OCI-M1 (cell line): ENCODE data around the gene ARFGEF2.
A peak's percentile ranks its signal among the peaks of the same experiment; 100 is the strongest.

Experiments
- DNase-seq: peaks from one replicate; lab custom pipeline; 2025; lab: John Stamatoyannopoulos, UW

ARFGEF2 gene

DNA sequence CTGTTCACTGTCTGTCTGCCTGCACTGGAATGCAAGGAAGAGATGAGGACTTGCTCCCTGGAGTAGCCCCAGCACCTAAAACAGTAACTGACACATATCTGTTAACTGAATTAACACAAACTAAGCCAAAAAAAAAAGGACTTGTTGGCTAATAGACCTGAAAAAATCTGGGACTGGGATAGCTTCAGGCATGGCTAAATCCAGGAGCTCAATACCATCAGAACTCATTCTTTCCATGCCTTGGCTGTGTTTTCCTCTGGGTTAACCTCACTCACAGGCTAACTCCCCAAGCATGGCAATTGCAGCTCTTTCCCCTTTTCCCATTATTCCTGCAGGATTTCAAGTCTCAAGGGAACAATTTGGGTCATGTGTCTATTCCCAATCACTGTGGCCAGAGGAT lies 21.6 kb upstream of the ARFGEF2 start:
- no peak for DNase-seq

DNA sequence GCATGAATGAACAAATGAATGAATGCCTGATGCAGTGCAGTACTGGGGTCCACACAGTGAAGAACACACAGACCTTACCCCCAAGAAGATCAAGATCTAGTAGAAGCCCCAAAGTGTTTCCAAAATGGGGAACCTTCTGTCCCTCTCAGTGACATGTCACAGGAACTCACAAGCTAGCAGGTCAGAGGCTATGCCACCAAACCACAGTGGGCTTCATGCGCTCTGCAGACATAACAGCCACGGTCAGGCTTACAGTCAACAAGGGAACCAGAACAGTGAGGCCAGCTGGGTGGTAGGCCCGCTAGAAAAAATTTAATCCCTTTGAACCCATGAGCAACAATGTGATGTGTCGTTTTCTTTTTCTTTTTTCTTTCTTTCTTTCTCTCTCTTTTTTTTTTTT lies 20.2 kb upstream of the ARFGEF2 start:
- peak; percentile 18 for DNase-seq

DNA sequence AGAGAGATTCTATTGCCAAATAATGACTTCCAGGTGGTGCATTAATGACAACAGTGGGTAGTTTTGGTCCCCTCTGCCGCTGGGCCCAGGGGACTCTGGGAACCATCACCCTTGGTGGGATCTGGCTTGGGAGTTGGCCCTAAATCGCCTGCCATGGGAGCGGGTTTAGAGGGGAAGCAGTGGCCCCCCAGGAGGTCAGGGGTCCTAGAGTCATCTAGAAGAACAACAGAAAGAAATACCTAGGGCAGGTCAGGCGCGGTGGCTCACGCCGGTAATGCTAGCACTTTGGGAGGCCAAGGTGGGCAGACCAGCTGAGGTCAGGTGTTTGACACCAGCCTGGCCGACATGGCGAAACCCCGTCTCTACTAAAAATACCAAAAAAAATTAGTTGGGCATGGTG lies 17.8 kb upstream of the ARFGEF2 start:
- no peak for DNase-seq

DNA sequence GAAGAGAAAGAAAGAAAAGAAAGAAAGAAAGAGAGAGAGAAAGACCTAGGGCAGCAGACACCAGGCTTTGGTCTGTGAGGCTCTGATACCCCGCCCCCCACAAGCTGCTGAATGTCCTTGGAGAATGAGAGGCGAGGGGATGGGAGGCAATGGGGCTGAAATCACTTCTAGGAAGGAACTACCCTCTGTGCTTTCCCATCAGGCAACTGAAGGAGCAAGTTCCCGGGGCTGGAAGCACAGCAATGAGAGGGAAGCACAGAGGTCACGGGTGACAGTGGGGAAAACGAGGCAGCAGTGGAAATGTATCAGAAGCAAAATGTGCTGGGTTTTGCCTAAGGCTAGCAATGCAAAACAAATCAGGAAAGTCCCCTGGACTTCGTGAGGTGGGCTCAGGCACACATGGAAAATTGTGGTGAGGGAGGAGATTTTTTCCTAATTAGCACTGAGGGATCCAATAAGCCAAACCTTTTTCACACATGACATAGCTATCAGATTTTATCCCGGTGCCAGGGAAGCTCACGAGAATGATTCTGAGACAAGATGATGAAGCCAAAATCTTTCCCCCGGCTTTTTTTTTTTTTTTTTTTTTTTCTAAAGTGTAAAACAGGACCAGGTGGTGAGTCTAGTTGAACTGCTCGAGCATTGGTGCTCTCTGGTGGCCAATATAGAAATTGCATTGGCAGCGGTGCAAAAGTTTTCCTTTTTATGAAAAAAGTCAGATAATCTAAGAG lies 16.8 kb upstream of the ARFGEF2 start:
- DNase-seq, result peak; percentile 86

DNA sequence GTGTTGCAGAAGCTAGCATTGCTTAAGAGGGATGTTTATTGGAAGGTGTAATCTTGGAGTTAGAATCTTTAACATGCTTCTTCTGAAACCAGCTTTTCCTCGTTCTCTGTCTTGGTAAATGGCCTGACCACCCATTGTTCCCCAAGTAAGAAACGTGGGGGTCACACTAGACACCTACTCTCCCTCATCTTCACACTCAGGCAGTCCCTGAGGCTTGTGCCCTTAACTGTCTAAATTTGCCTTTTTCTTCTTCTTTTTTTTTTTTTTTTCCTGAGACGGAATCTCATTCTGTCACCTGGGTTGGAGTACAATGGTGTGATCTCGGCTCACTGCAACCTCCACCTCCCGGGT lies 16.2 kb upstream of the ARFGEF2 start:
- DNase-seq, result no peak

DNA sequence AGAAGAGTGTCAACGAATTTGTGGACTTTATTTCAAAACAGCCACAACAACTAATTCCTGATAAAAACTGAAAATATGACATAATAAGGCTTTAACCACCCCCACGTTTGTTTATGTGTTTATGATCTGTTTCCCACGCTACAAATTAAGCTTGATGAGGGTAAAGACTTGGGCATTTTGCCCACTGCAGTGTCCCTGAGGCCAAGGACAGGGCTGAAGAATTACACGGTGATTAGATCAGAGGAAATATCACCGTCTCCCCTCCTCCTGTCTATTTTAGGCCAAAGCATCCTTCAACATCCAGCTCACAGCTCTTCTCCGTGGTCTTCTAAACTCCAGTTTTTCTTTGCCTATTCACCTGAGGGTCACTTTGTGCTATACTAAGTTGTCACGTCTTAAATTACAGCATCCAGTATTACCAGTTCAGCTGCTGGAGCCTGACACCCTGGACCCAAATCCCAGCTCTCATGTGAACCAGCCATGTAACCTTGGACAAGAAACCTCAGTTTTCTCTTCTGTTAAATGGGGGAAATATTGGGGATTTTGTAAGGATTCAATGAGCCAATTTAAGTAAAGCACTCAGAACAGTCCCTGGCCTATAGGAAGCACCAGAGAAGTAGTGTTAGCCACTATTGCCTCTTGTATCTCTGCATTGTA lies 15.2 kb upstream of the ARFGEF2 start:
- DNase-seq, result no peak

DNA sequence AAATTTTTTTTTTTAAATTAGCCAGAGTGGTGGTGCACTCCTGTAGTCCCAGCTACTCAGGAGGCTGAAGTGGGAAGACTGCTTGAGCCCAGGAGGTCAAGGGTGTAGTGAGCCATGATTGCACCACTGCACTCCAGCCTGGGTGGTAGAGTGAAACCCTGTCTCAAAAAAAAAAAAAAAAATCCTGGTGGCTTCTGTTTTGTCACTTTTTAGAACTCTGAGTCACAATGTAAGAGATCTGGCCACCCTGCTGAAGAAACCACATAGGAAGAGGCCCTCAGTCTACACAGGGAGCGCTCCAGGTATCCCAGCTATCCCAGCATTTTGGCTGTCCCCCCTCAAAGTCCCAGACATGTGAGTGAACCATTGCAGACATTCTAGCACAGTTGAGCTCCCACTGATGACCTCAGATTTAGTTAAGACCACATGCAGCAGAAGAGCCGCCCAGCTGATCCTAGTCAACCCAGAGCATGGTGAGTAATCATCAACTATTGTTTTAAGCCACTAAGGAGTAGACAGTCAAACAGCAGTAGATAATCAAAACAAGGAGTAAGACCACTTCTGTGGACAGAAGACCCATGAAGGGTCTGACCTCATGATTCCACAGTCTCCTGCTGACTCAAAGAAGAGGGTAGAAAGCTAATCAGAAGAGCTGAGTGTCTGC lies 12.7 kb upstream of the ARFGEF2 start:
- no peak for DNase-seq

DNA sequence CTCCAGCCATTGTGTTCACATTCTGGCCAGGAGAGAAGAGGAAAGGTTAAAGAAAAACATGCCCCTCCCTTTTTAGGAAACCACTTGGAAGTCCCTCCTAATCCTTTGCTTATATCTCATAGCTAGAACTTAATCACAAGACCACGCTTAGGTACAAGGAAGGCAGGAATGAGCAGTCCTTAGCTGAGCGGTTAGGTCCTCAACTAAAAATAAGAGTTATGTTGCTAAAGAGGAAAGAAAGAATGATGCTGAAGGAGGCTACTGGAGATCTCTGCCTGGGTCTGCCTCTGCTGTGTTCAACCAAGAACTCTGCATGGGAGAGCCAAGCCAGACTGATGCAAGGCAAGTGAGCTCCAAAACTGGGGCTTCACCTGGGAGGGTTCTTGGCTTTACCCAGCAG lies 11.6 kb upstream of the ARFGEF2 start:
- no peak for DNase-seq

DNA sequence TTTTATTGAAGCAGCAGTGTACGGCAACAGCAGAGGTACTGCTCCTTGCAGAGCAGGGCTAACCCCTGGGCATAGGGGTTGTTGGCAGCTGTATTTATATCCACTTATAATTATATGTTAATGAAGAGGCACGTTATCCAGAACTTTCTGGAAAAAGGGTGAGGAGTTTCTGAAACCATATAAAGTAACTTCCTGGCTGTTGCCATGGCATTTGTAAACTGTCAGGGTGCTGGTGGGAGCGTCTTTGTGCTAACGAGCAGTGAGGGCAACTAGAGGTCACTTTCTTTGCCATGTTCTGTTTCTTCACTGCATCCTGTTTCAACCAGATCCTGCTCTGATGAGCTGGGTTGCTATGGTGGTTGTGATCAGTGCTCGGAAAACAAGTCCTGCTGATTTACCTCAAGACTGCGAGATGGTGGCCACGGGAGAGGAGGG lies 11.1 kb upstream of the ARFGEF2 start:
- no peak for DNase-seq

DNA sequence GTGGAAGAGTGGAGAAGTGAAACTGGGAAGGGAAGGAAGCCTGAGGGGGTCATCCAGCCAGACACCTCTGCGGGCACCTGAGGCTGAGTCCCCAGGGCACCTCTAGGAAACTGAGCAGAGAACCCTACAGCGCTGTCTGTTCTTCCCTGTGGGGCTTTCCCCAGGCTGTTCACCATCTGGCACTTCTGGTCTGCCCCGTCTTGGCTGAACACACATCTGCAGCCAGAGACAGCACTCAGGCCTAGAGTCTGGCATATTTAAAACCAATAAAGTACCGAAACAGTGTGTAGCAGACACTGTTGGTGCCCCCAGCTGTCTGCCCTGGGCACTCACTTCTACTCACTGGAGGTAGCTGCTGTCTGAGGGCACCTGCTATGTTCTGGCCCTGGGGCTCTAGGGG lies 9.4 kb upstream of the ARFGEF2 start:
- DNase-seq, result no peak

DNA sequence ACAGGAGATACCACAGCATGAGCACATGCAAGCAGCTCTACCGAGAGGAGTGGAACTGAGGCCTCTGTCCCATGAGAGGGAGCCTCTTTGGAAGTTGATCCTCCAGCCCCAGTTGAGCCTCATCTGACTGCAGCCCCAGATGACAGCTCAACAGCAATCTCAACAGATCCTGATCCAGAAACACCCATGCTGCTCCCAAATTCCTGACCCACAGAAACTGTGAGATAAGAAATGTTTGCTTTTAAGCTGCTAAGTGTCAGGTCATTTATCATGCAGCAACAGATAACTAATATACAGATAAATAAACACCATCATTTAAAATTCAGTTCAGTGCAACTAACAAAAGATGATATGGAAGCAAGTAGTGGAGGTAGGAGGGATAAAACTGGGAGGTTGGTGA lies 4.8 kb upstream of the ARFGEF2 start:
- DNase-seq, result no peak

DNA sequence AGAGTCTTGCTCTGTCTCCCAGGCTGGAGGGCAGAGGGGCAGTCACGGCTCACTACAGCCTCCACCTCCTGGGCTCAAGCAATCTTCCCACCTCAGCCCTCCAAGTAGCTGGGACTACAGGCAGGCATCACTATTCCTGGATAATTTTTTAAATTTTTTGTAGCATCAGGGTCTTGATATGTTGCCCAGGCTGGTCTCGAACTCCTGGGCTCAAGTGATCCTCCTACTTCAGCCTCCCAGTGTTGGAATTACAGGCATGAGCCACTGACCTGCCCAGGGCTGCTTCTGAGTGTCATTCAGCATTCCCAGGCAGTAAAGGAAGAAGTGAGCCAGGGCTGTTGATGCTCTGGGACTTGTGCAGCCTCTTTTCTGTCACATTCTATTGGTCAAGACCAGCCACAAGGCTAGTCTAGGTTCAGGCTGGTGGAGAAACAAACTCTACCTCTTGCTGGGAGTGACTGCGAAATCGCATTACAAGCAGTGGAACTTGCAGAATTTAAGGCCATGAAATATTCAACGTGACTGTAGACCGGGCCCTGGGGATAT lies 2.1 kb upstream of the ARFGEF2 start:
- DNase-seq, result no peak

DNA sequence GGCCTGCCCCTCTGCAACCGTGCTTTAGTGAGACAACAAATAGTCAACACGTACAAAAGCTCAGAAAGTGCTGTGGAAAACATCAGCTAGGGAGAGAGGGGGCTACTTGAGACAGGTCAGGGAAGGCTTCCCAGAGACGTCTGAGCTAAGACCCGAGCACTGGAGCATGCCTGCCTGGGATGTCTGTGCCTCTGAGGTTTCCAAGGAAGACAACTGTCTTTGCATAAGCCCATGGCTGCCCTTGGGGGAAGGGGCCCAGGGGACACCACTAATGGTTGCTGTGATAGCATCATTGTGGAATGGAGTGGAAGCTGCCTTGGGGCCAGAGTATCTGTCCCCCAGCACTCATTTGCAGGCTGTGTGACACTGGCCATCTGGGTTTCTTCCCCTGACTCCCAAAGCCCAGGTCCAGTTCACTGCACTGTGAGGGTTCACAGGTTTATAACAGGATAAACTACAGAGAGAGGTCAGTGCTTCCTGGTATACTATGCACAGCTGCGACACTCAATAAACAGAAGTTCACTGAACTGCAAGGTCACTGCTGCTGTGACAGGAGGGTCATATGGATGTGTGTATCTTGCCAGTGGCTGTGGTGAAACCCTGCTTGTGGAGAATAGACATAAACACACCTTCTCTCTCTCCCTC lies 1.5 kb upstream of the ARFGEF2 start:
- peak; percentile 20 for DNase-seq

DNA sequence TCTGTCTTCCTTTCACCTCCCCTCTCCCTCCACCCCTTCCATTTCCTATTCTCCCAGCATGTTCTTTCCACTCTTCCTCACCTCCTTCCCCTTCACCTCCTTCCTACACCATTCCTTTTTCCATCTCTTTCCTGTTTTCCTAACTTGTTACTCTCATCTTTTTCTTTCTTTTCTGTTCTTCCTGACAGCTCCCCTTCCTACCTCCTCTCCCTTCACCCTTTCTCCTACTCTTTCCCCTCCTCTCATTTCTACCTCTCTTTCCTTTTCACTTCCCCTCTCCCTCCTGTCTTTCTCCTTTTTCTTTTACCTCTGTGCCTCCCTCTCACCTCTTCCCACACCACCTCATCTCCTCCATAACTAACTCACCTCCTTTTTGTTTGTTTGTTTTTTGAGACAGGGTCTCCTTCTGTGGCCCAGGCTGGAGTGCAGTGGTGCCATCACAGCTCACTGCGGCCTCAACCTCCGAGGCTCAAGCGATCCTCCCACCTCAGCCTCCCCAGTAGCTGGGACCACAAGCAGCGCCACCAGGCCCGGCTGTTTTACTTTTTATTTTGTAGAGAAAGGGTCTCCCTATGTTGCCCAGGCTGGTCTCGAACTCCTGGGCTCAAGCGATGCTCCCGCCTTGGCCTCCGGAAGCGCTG lies 864 bp upstream of the ARFGEF2 start:
- DNase-seq, result no peak

DNA sequence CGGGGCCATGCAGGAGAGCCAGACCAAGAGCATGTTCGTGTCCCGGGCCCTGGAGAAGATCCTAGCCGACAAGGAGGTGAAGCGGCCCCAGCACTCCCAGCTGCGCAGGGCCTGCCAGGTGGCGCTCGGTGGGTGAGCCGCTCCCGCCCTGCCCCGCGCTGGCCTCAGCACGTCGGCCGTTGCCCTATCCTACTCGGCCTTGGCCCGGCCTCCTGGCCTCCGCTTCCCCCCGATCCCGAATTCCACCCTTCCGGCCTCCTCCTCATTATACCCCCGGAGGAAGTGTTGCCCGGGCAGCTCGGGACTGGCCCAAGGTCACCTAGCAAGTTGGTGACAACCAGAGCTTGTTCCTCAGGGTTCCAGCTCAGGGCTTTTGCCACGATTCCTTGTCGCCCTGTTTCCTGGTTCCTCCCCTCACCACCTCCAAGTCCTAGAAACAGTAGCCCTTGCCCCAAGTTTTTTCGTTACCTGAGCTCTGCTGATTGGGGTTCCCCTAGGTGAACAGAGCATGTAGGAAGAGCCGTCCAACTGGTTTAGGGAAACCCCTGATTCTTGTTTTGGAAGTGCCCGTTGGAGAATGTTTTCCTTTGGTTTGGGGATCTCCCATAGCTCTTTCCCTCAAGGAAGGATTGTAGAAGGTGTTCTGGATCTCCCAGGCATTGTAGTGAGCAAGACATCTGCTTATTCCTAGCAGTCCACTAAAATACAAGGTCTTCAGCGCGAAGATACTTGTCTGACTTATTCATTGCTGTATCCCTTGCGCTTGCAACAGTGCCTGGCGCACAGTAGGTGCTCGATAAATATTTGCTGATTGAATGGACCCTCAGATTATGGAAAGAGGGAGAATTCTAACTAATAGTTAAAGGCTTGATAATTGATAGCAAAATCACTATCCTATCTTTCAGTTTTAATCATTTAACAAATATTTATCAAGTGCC lies 641 bp downstream of the ARFGEF2 start:
- peak; percentile 72 for DNase-seq

DNA sequence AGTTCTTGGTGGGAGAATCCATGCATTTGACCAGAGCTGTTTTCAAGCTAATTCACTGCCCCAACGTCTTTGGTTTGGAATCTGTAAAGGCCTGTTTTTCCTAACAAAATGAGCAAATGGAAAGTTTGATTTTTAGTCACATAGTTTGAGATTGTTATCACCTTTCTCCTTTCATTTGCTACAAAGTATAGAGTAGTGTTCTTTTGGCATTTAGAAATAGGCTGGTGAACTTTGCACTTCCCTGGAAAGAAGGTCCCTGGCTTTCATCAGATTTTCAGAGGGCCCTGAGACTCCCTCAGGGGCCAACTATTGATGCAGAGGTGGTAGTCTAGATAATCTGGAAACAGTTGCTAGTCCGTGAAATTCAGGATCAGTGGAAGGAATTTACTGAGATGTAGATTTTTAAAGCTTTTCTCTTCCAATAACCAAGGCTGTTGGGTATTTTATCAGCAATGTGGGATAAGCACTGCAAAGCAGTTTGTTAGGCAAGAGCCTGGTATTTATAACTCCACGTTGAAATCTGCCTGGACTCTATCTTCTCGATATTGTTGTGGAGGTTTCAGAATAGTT lies 1.7 kb downstream of the ARFGEF2 start:
- DNase-seq, result peak; percentile 31

DNA sequence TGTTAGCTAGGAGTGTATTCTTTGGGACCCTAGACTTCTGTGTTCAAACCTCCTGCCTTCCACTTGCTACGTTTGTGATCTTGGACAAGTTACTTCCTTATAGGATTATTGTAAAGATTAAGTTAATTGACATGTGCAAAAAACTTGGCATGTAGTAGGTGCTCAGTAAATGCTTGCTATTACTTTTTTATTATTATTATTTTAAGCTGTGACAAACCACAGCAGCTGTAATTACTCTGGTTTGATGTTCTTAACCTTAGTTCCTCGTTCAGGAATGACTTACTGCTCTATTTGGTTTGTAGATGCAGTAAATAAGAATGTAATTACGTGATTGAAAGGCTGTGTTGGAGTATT lies 3.2 kb downstream of the ARFGEF2 start:
- DNase-seq, result no peak

DNA sequence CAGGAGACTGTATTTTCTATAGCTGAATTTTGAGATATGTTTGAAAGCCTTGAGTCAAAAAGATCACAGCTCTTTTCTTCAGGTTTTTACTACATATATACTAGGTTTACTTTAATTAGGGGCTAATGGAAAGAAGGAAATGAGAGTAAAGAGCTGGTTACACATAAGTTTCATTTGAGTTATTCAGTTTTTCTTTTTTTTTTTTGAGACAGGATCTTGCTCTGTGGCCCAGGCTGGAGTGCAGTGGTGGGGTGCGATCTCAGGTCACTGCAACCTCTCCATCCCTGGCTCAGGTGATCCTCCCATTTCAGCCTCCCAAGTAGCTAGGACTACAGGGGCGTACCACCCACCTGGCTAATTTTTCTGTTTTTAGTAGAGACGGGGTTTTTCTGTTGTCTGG lies 4.8 kb downstream of the ARFGEF2 start:
- no peak for DNase-seq

DNA sequence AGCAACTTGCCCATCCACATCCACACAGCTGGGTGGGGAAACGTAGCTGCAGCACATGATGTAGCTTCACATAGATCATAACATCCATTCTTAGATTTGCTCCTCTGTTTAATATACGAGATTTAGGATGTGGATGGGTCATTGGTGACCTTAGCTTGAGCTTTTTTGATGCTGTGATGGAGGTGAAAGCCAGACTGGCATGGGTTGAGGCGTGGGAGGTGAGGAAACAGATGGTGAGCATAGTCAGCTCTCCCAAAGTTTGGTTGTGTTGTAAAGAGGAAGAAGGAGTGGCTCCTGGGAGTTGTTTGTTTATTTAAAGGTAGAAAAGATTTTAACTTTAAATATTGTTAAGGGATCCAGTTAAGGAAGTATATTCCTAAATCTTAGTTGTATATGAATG lies 5.3 kb downstream of the ARFGEF2 start:
- DNase-seq, result no peak

DNA sequence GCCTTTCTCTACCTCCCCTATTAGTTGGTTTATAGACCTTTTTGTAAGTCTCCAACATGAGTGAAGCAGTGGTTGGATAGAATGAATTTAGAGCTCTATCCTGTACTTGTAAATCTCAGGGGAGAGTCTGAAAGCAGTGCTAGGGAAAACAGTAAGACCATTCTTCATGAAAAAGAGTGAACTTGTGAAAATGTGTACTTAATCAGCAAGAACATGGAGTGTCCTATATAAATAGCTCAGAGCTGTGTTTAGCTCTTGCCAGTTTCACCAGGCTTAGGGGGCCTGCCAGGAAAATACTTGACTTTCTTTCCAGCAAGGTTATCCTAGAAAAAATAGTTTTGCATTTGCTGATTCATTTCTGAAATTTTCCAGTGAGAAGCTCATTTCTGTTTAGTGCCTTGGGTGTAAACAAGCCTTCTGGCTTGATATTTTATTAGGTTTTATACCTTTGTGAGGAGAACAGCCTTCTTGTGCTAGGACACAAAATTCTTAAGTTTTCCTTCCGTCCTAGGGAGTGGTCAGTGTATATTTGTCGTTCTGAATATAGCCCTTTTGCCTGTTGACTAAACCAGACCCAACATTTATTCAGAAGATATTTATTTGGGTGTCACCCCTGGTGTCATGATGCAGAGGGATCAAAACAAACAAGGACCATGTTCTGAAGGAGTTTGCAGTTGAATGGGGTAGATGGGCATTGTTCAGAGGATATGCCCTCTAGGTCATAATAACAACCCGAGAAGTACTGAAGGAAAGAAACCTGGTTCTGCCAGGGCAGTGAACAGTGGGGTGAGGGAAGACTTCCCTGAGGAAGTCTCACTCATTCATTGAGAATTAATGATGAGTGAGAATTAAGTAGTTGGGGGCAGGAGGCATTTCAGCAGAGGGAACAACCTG lies 7.6 kb downstream of the ARFGEF2 start:
- no peak for DNase-seq
